Measurements from ENCODE around the gene RALGAPA2.

Gene RALGAPA2

DNA sequence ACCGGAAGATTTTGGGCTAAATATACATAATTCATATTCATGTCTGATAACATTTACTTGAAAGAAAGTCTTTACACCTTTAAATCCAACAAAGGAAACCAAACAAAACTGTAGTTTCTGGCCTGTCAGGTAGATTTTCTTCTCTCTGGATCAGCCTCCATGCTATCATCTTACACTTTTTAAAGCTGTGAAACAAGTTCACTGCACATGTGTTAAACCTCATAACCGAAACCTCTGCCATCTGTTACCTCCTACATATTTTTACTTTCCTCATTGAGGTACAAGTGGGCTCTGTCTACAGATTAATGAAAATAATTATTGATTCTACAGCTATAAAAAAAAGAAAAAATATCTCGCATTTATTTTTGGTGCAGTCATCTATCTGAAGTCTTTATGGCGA is 149.9 kb downstream of the RALGAPA2 start:
- TF ChIP-seq OSR1 (CRISPR knock-in tag; IDR thresholded peaks at IDR 0.05) (no peak), TCF4 (CRISPR knock-in tag; IDR thresholded peaks at IDR 0.05; ENCODE audit: borderline replicate concordance) (no peak), TOX (CRISPR knock-in tag; IDR thresholded peaks at IDR 0.05; ENCODE audit: borderline replicate concordance) (no peak), ZNF8 (CRISPR knock-in tag; IDR thresholded peaks at IDR 0.05) (no peak), ISL1 (CRISPR knock-in tag; IDR thresholded peaks at IDR 0.05) (no peak), ESRRG (CRISPR knock-in tag; IDR thresholded peaks at IDR 0.05) (no peak), RARB (CRISPR knock-in tag; IDR thresholded peaks at IDR 0.05) (no peak), CSDC2 (CRISPR knock-in tag; IDR thresholded peaks at IDR 0.05) (no peak), ZNF70 (CRISPR knock-in tag; IDR thresholded peaks at IDR 0.05) (no peak), ZFP30 (CRISPR knock-in tag; IDR thresholded peaks at IDR 0.05) (no peak), ZNF565 (CRISPR knock-in tag; conservative IDR thresholded peaks at IDR 0.05; ENCODE audit: low read depth) (no peak), PPARA (CRISPR knock-in tag; IDR thresholded peaks at IDR 0.05; ENCODE audit: borderline replicate concordance) (no peak), GLIS3 (CRISPR knock-in tag; IDR thresholded peaks at IDR 0.05) (no peak)
- TF ChIP-seq, protein P1, sequence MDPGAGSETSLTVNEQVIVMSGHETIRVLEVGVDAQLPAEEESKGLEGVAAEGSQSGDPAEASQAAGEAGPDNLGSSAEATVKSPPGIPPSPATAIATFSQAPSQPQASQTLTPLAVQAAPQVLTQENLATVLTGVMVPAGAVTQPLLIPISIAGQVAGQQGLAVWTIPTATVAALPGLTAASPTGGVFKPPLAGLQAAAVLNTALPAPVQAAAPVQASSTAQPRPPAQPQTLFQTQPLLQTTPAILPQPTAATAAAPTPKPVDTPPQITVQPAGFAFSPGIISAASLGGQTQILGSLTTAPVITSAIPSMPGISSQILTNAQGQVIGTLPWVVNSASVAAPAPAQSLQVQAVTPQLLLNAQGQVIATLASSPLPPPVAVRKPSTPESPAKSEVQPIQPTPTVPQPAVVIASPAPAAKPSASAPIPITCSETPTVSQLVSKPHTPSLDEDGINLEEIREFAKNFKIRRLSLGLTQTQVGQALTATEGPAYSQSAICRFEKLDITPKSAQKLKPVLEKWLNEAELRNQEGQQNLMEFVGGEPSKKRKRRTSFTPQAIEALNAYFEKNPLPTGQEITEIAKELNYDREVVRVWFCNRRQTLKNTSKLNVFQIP (CRISPR knock-in tag; IDR thresholded peaks at IDR 0.05; ENCODE audit: borderline replicate concordance, low read depth) = no peak
- TF ChIP-seq, protein P2, sequence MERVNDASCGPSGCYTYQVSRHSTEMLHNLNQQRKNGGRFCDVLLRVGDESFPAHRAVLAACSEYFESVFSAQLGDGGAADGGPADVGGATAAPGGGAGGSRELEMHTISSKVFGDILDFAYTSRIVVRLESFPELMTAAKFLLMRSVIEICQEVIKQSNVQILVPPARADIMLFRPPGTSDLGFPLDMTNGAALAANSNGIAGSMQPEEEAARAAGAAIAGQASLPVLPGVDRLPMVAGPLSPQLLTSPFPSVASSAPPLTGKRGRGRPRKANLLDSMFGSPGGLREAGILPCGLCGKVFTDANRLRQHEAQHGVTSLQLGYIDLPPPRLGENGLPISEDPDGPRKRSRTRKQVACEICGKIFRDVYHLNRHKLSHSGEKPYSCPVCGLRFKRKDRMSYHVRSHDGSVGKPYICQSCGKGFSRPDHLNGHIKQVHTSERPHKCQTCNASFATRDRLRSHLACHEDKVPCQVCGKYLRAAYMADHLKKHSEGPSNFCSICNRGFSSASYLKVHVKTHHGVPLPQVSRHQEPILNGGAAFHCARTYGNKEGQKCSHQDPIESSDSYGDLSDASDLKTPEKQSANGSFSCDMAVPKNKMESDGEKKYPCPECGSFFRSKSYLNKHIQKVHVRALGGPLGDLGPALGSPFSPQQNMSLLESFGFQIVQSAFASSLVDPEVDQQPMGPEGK (CRISPR knock-in tag; IDR thresholded peaks at IDR 0.05; ENCODE audit: borderline replicate concordance) = no peak
- TF ChIP-seq, protein P3, sequence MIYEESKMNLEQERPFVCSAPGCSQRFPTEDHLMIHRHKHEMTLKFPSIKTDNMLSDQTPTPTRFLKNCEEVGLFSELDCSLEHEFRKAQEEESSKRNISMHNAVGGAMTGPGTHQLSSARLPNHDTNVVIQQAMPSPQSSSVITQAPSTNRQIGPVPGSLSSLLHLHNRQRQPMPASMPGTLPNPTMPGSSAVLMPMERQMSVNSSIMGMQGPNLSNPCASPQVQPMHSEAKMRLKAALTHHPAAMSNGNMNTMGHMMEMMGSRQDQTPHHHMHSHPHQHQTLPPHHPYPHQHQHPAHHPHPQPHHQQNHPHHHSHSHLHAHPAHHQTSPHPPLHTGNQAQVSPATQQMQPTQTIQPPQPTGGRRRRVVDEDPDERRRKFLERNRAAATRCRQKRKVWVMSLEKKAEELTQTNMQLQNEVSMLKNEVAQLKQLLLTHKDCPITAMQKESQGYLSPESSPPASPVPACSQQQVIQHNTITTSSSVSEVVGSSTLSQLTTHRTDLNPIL (CRISPR knock-in tag; IDR thresholded peaks at IDR 0.05; ENCODE audit: low read depth) = no peak
- TF ChIP-seq, protein P4, sequence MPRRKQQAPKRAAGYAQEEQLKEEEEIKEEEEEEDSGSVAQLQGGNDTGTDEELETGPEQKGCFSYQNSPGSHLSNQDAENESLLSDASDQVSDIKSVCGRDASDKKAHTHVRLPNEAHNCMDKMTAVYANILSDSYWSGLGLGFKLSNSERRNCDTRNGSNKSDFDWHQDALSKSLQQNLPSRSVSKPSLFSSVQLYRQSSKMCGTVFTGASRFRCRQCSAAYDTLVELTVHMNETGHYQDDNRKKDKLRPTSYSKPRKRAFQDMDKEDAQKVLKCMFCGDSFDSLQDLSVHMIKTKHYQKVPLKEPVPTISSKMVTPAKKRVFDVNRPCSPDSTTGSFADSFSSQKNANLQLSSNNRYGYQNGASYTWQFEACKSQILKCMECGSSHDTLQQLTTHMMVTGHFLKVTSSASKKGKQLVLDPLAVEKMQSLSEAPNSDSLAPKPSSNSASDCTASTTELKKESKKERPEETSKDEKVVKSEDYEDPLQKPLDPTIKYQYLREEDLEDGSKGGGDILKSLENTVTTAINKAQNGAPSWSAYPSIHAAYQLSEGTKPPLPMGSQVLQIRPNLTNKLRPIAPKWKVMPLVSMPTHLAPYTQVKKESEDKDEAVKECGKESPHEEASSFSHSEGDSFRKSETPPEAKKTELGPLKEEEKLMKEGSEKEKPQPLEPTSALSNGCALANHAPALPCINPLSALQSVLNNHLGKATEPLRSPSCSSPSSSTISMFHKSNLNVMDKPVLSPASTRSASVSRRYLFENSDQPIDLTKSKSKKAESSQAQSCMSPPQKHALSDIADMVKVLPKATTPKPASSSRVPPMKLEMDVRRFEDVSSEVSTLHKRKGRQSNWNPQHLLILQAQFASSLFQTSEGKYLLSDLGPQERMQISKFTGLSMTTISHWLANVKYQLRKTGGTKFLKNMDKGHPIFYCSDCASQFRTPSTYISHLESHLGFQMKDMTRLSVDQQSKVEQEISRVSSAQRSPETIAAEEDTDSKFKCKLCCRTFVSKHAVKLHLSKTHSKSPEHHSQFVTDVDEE (CRISPR knock-in tag; IDR thresholded peaks at IDR 0.05) = no peak
- TF ChIP-seq, protein P5, sequence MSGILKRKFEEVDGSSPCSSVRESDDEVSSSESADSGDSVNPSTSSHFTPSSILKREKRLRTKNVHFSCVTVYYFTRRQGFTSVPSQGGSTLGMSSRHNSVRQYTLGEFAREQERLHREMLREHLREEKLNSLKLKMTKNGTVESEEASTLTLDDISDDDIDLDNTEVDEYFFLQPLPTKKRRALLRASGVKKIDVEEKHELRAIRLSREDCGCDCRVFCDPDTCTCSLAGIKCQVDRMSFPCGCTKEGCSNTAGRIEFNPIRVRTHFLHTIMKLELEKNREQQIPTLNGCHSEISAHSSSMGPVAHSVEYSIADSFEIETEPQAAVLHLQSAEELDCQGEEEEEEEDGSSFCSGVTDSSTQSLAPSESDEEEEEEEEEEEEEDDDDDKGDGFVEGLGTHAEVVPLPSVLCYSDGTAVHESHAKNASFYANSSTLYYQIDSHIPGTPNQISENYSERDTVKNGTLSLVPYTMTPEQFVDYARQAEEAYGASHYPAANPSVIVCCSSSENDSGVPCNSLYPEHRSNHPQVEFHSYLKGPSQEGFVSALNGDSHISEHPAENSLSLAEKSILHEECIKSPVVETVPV (CRISPR knock-in tag; IDR thresholded peaks at IDR 0.05) = no peak
- no peak for ATAC-seq

DNA sequence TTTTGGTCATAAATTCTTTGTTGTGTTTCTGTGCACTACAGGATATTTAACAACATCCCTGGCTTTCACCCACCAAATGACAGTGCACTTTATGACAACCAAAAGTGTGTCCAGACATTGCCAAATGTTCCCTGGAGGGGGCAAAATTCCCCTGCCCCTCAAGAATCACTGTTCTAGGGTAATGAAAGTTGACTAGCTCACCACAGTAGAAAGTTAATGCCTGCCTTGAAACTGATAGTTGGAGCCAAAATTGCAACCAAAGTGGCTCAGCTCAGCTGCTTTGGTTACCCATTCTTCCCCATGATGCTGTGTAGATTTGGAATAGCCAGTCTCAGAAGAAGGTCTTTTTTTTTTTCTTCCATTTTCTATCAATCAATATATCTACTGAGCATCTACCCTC is 150.6 kb downstream of the RALGAPA2 start:
- TF ChIP-seq ZFP30 (CRISPR knock-in tag; IDR thresholded peaks at IDR 0.05) = no peak
- TF ChIP-seq ZNF70 (CRISPR knock-in tag; IDR thresholded peaks at IDR 0.05) = no peak
- TF ChIP-seq, protein P5 (CRISPR knock-in tag; IDR thresholded peaks at IDR 0.05) = no peak
- no peak for TF ChIP-seq ZNF8 (CRISPR knock-in tag; IDR thresholded peaks at IDR 0.05)
- TF ChIP-seq ARNTL (CRISPR knock-in tag; IDR thresholded peaks at IDR 0.05; ENCODE audit: borderline replicate concordance, low read depth) = no peak
- TF ChIP-seq, protein P2 (CRISPR knock-in tag; IDR thresholded peaks at IDR 0.05; ENCODE audit: borderline replicate concordance) = no peak
- TF ChIP-seq TCF4 (CRISPR knock-in tag; IDR thresholded peaks at IDR 0.05; ENCODE audit: borderline replicate concordance) = no peak
- TF ChIP-seq ZC3H10 (CRISPR knock-in tag; IDR thresholded peaks at IDR 0.05) = no peak
- no peak for TF ChIP-seq CSDC2 (CRISPR knock-in tag; IDR thresholded peaks at IDR 0.05)
- no peak for TF ChIP-seq PPARA (CRISPR knock-in tag; IDR thresholded peaks at IDR 0.05; ENCODE audit: borderline replicate concordance)
- no peak for TF ChIP-seq ZNF565 (CRISPR knock-in tag; conservative IDR thresholded peaks at IDR 0.05; ENCODE audit: low read depth)
- no peak for TF ChIP-seq ZFP3 (CRISPR knock-in tag; IDR thresholded peaks at IDR 0.05)
- no peak for ATAC-seq
